ENCODE results near the gene CNOT1.

DNA sequence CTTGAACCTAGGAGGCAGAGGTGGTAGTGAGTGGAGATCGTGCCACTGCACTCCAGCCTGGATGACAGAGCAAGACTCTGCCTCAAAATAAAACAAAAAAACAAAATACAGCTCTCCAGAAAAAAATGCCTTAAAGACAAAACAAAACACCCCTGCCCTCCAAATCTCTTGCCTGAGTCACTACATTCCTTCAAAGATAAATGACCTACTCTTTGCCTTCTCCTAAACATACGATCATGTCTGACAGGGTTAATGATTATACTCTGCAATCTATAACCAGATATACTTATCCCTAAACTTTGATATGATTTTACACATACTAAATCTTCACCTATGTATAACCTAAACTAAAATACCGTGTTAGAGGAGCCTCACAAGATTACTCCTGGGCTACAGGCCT, 115.8 kb downstream of the CNOT1 start:
- TF ChIP-seq RARB (CRISPR knock-in tag; IDR thresholded peaks at IDR 0.05) (no peak), ARNTL (CRISPR knock-in tag; IDR thresholded peaks at IDR 0.05; ENCODE audit: borderline replicate concordance, low read depth) (no peak), ZFP3 (CRISPR knock-in tag; IDR thresholded peaks at IDR 0.05) (no peak), CSDC2 (CRISPR knock-in tag; IDR thresholded peaks at IDR 0.05) (no peak), BACH2 (CRISPR knock-in tag; IDR thresholded peaks at IDR 0.05; ENCODE audit: borderline replicate concordance) (no peak), ESRRG (CRISPR knock-in tag; IDR thresholded peaks at IDR 0.05) (no peak), OSR1 (CRISPR knock-in tag; IDR thresholded peaks at IDR 0.05) (no peak)
- TF ChIP-seq, protein P1, sequence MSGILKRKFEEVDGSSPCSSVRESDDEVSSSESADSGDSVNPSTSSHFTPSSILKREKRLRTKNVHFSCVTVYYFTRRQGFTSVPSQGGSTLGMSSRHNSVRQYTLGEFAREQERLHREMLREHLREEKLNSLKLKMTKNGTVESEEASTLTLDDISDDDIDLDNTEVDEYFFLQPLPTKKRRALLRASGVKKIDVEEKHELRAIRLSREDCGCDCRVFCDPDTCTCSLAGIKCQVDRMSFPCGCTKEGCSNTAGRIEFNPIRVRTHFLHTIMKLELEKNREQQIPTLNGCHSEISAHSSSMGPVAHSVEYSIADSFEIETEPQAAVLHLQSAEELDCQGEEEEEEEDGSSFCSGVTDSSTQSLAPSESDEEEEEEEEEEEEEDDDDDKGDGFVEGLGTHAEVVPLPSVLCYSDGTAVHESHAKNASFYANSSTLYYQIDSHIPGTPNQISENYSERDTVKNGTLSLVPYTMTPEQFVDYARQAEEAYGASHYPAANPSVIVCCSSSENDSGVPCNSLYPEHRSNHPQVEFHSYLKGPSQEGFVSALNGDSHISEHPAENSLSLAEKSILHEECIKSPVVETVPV (CRISPR knock-in tag; IDR thresholded peaks at IDR 0.05), result no peak
- TF ChIP-seq, protein P2, sequence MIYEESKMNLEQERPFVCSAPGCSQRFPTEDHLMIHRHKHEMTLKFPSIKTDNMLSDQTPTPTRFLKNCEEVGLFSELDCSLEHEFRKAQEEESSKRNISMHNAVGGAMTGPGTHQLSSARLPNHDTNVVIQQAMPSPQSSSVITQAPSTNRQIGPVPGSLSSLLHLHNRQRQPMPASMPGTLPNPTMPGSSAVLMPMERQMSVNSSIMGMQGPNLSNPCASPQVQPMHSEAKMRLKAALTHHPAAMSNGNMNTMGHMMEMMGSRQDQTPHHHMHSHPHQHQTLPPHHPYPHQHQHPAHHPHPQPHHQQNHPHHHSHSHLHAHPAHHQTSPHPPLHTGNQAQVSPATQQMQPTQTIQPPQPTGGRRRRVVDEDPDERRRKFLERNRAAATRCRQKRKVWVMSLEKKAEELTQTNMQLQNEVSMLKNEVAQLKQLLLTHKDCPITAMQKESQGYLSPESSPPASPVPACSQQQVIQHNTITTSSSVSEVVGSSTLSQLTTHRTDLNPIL (CRISPR knock-in tag; IDR thresholded peaks at IDR 0.05; ENCODE audit: low read depth), result no peak
- TF ChIP-seq, protein P3, sequence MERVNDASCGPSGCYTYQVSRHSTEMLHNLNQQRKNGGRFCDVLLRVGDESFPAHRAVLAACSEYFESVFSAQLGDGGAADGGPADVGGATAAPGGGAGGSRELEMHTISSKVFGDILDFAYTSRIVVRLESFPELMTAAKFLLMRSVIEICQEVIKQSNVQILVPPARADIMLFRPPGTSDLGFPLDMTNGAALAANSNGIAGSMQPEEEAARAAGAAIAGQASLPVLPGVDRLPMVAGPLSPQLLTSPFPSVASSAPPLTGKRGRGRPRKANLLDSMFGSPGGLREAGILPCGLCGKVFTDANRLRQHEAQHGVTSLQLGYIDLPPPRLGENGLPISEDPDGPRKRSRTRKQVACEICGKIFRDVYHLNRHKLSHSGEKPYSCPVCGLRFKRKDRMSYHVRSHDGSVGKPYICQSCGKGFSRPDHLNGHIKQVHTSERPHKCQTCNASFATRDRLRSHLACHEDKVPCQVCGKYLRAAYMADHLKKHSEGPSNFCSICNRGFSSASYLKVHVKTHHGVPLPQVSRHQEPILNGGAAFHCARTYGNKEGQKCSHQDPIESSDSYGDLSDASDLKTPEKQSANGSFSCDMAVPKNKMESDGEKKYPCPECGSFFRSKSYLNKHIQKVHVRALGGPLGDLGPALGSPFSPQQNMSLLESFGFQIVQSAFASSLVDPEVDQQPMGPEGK (CRISPR knock-in tag; IDR thresholded peaks at IDR 0.05; ENCODE audit: borderline replicate concordance), result no peak
